Liver (tissue), 9 donors: ENCODE results near the gene TMEFF1. TPM values are rescaled to one million over a fixed set of nuclear protein-coding genes. Genes with fewer than 3 reads are reported as not detected.
A peak's percentile ranks its signal among the peaks of the same experiment; 100 is the strongest.

Source experiments
- DNase-seq: peaks from one replicate; pipeline ENCODE4 v3.0.0-alpha.2; 2017; ENCODE audit warnings: low spot score
- H3K27ac ChIP-seq, 2 donors: one replicate each; pipeline ENCODE4 v1.7.0; 2013; ENCODE audit warnings: inconsistent platforms in 2 of 2, low read length in 2 of 2, control low read depth in 1 of 2, low read depth in 1 of 2, mild to moderate bottlenecking in 1 of 2
- H3K27me3 ChIP-seq, 4 donors: one replicate each; pipeline versions ENCODE4 v1.6.1 to v1.7.0; 2013; ENCODE audit warnings: low read length in 3 of 4, inconsistent platforms in 1 of 4, mild to moderate bottlenecking in 1 of 4, moderate library complexity in 1 of 4; ENCODE audit not compliant: control insufficient read depth in 4 of 4, insufficient read depth in 4 of 4
- H3K36me3 ChIP-seq, 4 donors: one replicate each; pipeline versions ENCODE4 v1.6.1 to v1.7.0; 2013; ENCODE audit warnings: low read length in 3 of 4, mild to moderate bottlenecking in 3 of 4, low read depth in 1 of 4, moderate library complexity in 1 of 4; ENCODE audit not compliant: control insufficient read depth in 4 of 4, insufficient read depth in 3 of 4
- H3K4me1 ChIP-seq, 4 donors: one replicate each; pipeline versions ENCODE4 v1.6.1 to v1.7.0; 2013; ENCODE audit warnings: low read length in 3 of 4, mild to moderate bottlenecking in 3 of 4, moderate library complexity in 1 of 4; ENCODE audit not compliant: control insufficient read depth in 4 of 4, insufficient read depth in 4 of 4
- H3K4me3 ChIP-seq, 3 donors: one replicate each; pipeline versions ENCODE4 v1.6.1 to v1.7.0; 2013; ENCODE audit warnings: low read length in 3 of 3, control low read depth in 1 of 3, low read depth in 1 of 3, mild to moderate bottlenecking in 1 of 3
- H3K9ac ChIP-seq, 2 donors: one replicate each; pipeline ENCODE4 v1.7.0; 2013; ENCODE audit warnings: low read length in 2 of 2, mild to moderate bottlenecking in 2 of 2, moderate library complexity in 2 of 2, control low read depth in 1 of 2, low read depth in 1 of 2
- H3K9me3 ChIP-seq, 4 donors: one replicate each; pipeline versions ENCODE4 v1.6.1 to v1.7.0; 2013; ENCODE audit warnings: low read length in 3 of 4; ENCODE audit not compliant: control insufficient read depth in 4 of 4
- EGR1 ChIP-seq, 2 donors: IDR thresholded peaks; 2 replicates each; pipeline ENCODE4 v1.6.1; 2016 to 2018; ENCODE audit warnings: antibody characterized with exemption in 2 of 2, low read depth in 2 of 2
- FOXA1 ChIP-seq: IDR thresholded peaks from 2 replicates; pipeline ENCODE4 v1.6.1; 2016; ENCODE audit warnings: antibody characterized with exemption
- FOXA2 ChIP-seq: IDR thresholded peaks from 2 replicates; pipeline ENCODE4 v1.6.1; 2016; ENCODE audit warnings: antibody characterized with exemption
- GABPA ChIP-seq, 2 donors: IDR thresholded peaks in 1 of 2; conservative IDR thresholded peaks in 1 of 2; 2 replicates each; pipeline ENCODE4 v1.6.1; 2016; ENCODE audit warnings: antibody characterized with exemption in 2 of 2, mild to moderate bottlenecking in 1 of 2, moderate library complexity in 1 of 2
- HNF4A ChIP-seq, 2 donors: conservative IDR thresholded peaks; 2 replicates each; pipeline ENCODE4 v1.6.1; 2016; ENCODE audit warnings: antibody characterized with exemption in 2 of 2, mild to moderate bottlenecking in 2 of 2
- HNF4G ChIP-seq: IDR thresholded peaks from 2 replicates; pipeline ENCODE4 v1.6.1; 2016; ENCODE audit warnings: antibody characterized with exemption
- JUND ChIP-seq, 2 donors: IDR thresholded peaks; 2 replicates each; pipeline ENCODE4 v1.6.1; 2016; ENCODE audit warnings: antibody characterized with exemption in 2 of 2
- NR2F2 ChIP-seq: IDR thresholded peaks from 2 replicates; pipeline ENCODE4 v1.6.1; 2016; ENCODE audit warnings: antibody characterized with exemption
- RAD21 ChIP-seq, 2 donors: IDR thresholded peaks; 2 replicates each; pipeline ENCODE4 v1.6.1; 2016; ENCODE audit warnings: antibody characterized with exemption in 2 of 2, mild to moderate bottlenecking in 2 of 2
- RXRA ChIP-seq, 2 donors: IDR thresholded peaks; 2 replicates each; pipeline ENCODE4 v1.6.1; 2017 to 2018; ENCODE audit warnings: antibody characterized with exemption in 2 of 2, mild to moderate bottlenecking in 1 of 2
- SP1 ChIP-seq: IDR thresholded peaks from 2 replicates; pipeline ENCODE4 v1.6.1; 2018; ENCODE audit warnings: antibody characterized with exemption, mild to moderate bottlenecking
- TAF1 ChIP-seq: conservative IDR thresholded peaks from 2 replicates; pipeline ENCODE4 v1.6.1; 2016; ENCODE audit warnings: antibody characterized with exemption, mild to moderate bottlenecking
- YY1 ChIP-seq: IDR thresholded peaks from 2 replicates; pipeline ENCODE4 v1.6.1; 2016; ENCODE audit warnings: antibody characterized with exemption, mild to moderate bottlenecking
- WGBS: extraction: QIAGEN DNeasy Blood & Tissue Kit; methylation state at CpG from one replicate; pipeline ENCODE4 v1.1.7; 2013; 5-methylcytosine and 5-hydroxymethylcytosine counted together
- polyA plus RNA-seq, 2 donors: library from polyadenylated mRNA; stranded (reverse) in 1 of 2; unstranded in 1 of 2; fragments of 200-250 nt in 1 of 2; fragments of >200 nt in 1 of 2; fragmentation: Nextera tagmentation in 1 of 2; extraction: Ambion mirVana in 1 of 2; gene quantifications; one replicate each; pipeline versions ENCODE4 v1.2.1 to v1.2.3, GENCODE V29; 2013 to 2015
- total RNA-seq, 2 donors: library from RNA; depleted of rRNA; stranded (reverse); fragments of >200 nt; gene quantifications; one replicate each; pipeline ENCODE4 v1.2.3, GENCODE V29; 2014
- TF ChIP-seq, protein P1 (sequence below): fragments of 150-350 bp; IDR thresholded peaks from 2 replicates; pipeline ENCODE4 v1.5.1; 2017; ENCODE audit warnings: improper control_type of control experiment, low read depth, low read length; ENCODE audit not compliant: missing input control
- TF ChIP-seq, protein P2 (sequence below): IDR thresholded peaks from 2 replicates; pipeline ENCODE4 v1.6.1; 2016; ENCODE audit warnings: antibody characterized with exemption
- TF ChIP-seq, protein P3 (sequence below): IDR thresholded peaks from 2 replicates; pipeline ENCODE4 v1.6.1; 2016; ENCODE audit warnings: antibody characterized with exemption
- TF ChIP-seq, protein P4 (sequence below): IDR thresholded peaks from 2 replicates; pipeline ENCODE4 v1.6.1; 2016; ENCODE audit warnings: antibody characterized with exemption
- TF ChIP-seq, protein P5 (sequence below): IDR thresholded peaks from 2 replicates; pipeline ENCODE4 v1.6.1; 2016; ENCODE audit warnings: antibody characterized with exemption, mild to moderate bottlenecking
- donor health status: healthy.
- donor health status: healthy.
- donor health status: healthy.
- donor health status: healthy.
- donor health status: healthy.

Gene TMEFF1
- total and polyA plus RNA-seq, 4 donors = not detected

DNA sequence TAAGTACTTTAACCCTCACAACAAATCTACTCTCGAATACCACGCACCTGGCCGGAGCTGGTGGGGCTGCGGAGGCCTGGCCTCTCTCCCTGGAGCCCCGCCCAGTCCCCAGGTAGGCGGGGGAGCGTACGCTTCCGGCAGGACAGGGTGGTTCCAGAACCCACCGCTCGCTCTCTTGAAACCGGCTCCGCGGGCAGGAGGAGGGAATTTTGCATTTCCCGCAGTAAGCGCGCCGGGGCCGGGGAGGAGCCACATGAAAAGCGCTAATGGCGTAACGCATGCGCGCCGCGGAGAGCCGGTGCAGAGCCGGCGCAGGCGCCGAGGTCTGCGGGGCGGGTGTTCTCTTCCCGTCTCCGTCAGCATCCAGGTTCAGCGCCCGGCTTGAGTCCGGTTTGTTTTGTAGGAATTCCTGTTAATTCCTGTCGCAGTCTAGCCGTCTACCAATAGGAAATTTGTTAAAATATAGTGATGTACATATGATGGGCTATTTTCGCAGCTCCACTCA, 125.7 kb downstream of the TMEFF1 start:
- WGBS = 1% methylated on average over 41 of the region's 41 CpGs
- TF ChIP-seq SP1 = no peak
- TF ChIP-seq, protein P1, sequence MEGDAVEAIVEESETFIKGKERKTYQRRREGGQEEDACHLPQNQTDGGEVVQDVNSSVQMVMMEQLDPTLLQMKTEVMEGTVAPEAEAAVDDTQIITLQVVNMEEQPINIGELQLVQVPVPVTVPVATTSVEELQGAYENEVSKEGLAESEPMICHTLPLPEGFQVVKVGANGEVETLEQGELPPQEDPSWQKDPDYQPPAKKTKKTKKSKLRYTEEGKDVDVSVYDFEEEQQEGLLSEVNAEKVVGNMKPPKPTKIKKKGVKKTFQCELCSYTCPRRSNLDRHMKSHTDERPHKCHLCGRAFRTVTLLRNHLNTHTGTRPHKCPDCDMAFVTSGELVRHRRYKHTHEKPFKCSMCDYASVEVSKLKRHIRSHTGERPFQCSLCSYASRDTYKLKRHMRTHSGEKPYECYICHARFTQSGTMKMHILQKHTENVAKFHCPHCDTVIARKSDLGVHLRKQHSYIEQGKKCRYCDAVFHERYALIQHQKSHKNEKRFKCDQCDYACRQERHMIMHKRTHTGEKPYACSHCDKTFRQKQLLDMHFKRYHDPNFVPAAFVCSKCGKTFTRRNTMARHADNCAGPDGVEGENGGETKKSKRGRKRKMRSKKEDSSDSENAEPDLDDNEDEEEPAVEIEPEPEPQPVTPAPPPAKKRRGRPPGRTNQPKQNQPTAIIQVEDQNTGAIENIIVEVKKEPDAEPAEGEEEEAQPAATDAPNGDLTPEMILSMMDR = no peak
- no peak for TF ChIP-seq GABPA (IDR thresholded peaks at IDR 0.05 in 1 of 2, conservative IDR thresholded peaks at IDR 0.05 in 1 of 2)
- TF ChIP-seq, protein P2, sequence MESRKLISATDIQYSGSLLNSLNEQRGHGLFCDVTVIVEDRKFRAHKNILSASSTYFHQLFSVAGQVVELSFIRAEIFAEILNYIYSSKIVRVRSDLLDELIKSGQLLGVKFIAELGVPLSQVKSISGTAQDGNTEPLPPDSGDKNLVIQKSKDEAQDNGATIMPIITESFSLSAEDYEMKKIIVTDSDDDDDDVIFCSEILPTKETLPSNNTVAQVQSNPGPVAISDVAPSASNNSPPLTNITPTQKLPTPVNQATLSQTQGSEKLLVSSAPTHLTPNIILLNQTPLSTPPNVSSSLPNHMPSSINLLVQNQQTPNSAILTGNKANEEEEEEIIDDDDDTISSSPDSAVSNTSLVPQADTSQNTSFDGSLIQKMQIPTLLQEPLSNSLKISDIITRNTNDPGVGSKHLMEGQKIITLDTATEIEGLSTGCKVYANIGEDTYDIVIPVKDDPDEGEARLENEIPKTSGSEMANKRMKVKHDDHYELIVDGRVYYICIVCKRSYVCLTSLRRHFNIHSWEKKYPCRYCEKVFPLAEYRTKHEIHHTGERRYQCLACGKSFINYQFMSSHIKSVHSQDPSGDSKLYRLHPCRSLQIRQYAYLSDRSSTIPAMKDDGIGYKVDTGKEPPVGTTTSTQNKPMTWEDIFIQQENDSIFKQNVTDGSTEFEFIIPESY = no peak
- TF ChIP-seq, protein P3, sequence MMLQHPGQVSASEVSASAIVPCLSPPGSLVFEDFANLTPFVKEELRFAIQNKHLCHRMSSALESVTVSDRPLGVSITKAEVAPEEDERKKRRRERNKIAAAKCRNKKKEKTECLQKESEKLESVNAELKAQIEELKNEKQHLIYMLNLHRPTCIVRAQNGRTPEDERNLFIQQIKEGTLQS = no peak
- no peak for TF ChIP-seq NR2F2
- TF ChIP-seq, protein P4, sequence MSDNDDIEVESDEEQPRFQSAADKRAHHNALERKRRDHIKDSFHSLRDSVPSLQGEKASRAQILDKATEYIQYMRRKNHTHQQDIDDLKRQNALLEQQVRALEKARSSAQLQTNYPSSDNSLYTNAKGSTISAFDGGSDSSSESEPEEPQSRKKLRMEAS = no peak
- no peak for TF ChIP-seq FOXA2
- TF ChIP-seq HNF4A (conservative IDR thresholded peaks at IDR 0.05) = no peak
- no peak for TF ChIP-seq RXRA (IDR thresholded peaks at IDR 0.05)
- TF ChIP-seq, protein P5, sequence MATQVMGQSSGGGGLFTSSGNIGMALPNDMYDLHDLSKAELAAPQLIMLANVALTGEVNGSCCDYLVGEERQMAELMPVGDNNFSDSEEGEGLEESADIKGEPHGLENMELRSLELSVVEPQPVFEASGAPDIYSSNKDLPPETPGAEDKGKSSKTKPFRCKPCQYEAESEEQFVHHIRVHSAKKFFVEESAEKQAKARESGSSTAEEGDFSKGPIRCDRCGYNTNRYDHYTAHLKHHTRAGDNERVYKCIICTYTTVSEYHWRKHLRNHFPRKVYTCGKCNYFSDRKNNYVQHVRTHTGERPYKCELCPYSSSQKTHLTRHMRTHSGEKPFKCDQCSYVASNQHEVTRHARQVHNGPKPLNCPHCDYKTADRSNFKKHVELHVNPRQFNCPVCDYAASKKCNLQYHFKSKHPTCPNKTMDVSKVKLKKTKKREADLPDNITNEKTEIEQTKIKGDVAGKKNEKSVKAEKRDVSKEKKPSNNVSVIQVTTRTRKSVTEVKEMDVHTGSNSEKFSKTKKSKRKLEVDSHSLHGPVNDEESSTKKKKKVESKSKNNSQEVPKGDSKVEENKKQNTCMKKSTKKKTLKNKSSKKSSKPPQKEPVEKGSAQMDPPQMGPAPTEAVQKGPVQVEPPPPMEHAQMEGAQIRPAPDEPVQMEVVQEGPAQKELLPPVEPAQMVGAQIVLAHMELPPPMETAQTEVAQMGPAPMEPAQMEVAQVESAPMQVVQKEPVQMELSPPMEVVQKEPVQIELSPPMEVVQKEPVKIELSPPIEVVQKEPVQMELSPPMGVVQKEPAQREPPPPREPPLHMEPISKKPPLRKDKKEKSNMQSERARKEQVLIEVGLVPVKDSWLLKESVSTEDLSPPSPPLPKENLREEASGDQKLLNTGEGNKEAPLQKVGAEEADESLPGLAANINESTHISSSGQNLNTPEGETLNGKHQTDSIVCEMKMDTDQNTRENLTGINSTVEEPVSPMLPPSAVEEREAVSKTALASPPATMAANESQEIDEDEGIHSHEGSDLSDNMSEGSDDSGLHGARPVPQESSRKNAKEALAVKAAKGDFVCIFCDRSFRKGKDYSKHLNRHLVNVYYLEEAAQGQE = no peak
- TF ChIP-seq JUND (IDR thresholded peaks at IDR 0.05) = no peak
- TF ChIP-seq HNF4G = no peak
- TF ChIP-seq TAF1 = no peak
- TF ChIP-seq YY1 = peak; percentile 69
- no peak for TF ChIP-seq RAD21 (IDR thresholded peaks at IDR 0.05)
- TF ChIP-seq FOXA1 = no peak
- peak; percentile 96 to 98 for TF ChIP-seq EGR1 (IDR thresholded peaks at IDR 0.05; ENCODE audit: low read depth in 2 of 2)
- Histone ChIP-seq H3K4me1 (peaks cover 0 to 7% (median 5%) of the 10 kb centered on the region in 4 donors), H3K4me3 (peak overlapping the region; percentile 35 to 59 (median 46)), H3K27ac (no peak overlapping the region), H3K27me3 (no peaks in the 10 kb centered on the region), H3K9me3 (no peaks in the 10 kb centered on the region), H3K9ac (peak overlapping the region in 1 of 2 donors; percentile 28), H3K36me3 (no peaks in the 10 kb centered on the region)
- peak; percentile 76 for DNase-seq
